ENCODE data around the gene UBL7. TPM values are rescaled to one million over a fixed set of nuclear protein-coding genes. Genes with fewer than 3 reads are reported as not detected.
A peak's percentile ranks its signal among the peaks of the same experiment; 100 is the strongest.
"Not testable (repeated sequence)": the region's sequence is repeated elsewhere in the genome, so short reads cannot be mapped to it uniquely, and the experiment has no call there.

UBL7 gene
- total RNA-seq, 1 donor from 2014 or later = 79.9 TPM

- Mint-ChIP-seq H3K4me1 (ENCODE audit: unreplicated experiment) (peaks cover 37% of the 10 kb centered on the region), H3K36me3 (ENCODE audit: low read depth, unreplicated experiment) (peaks cover 19% of the 10 kb centered on the region), H3K27ac (ENCODE audit: unreplicated experiment) (no peak overlapping the region), H3K4me3 (ENCODE audit: unreplicated experiment) (no peak overlapping the region), H3K9me3 (ENCODE audit: unreplicated experiment) (no peaks in the 10 kb centered on the region), H3K27me3 (ENCODE audit: unreplicated experiment) (peaks cover 2% of the 10 kb centered on the region)
- no peak for DNase-seq (ENCODE audit: low spot score)
- TF ChIP-seq CTCF (IDR thresholded peaks at IDR 0.05; ENCODE audit: unreplicated experiment) = no peak
Measured at GRCh38 chr15:74463634-74464033, 2.7 kb upstream of the UBL7 start.

GRCh38 chr15:74461847-74462511, 1.0 kb upstream of the UBL7 start:
- no peak for TF ChIP-seq CTCF (IDR thresholded peaks at IDR 0.05; ENCODE audit: unreplicated experiment)

GRCh38 chr15:74460298-74460697, 662 bp downstream of the UBL7 start:
- TF ChIP-seq CTCF (IDR thresholded peaks at IDR 0.05; ENCODE audit: unreplicated experiment) = no peak
- no peak for DNase-seq (ENCODE audit: low spot score)
- Mint-ChIP-seq H3K27ac (ENCODE audit: unreplicated experiment) (peak overlapping the region; percentile 98), H3K36me3 (ENCODE audit: low read depth, unreplicated experiment) (peaks cover 13% of the 10 kb centered on the region), H3K9me3 (ENCODE audit: unreplicated experiment) (no peaks in the 10 kb centered on the region), H3K4me3 (ENCODE audit: unreplicated experiment) (peak overlapping the region; percentile 98), H3K27me3 (ENCODE audit: unreplicated experiment) (no peaks in the 10 kb centered on the region), H3K4me1 (ENCODE audit: unreplicated experiment) (peaks cover 46% of the 10 kb centered on the region)

More at GRCh38 chr15:74461847-74462511, 1.0 kb upstream of the UBL7 start:
- Mint-ChIP-seq H3K27me3 (ENCODE audit: unreplicated experiment) (peaks cover 2% of the 10 kb centered on the region), H3K4me3 (ENCODE audit: unreplicated experiment) (peak overlapping the region; percentile 98), H3K9me3 (ENCODE audit: unreplicated experiment) (no peaks in the 10 kb centered on the region), H3K36me3 (ENCODE audit: low read depth, unreplicated experiment) (peaks cover 22% of the 10 kb centered on the region), H3K4me1 (ENCODE audit: unreplicated experiment) (peaks cover 40% of the 10 kb centered on the region), H3K27ac (ENCODE audit: unreplicated experiment) (peak overlapping the region; percentile 98)
- no peak for DNase-seq (ENCODE audit: low spot score)

GRCh38 chr15:74459798-74460197, 1.2 kb downstream of the UBL7 start:
- H3K4me3 Mint-ChIP-seq (ENCODE audit: unreplicated experiment); H3K27me3 Mint-ChIP-seq (ENCODE audit: unreplicated experiment); H3K9me3 Mint-ChIP-seq (ENCODE audit: unreplicated experiment); DNase-seq (ENCODE audit: low spot score); H3K27ac Mint-ChIP-seq (ENCODE audit: unreplicated experiment): not testable (repeated sequence)
- Mint-ChIP-seq H3K36me3 (ENCODE audit: low read depth, unreplicated experiment) (peaks cover 11% of the 10 kb centered on the region), H3K4me1 (ENCODE audit: unreplicated experiment) (peaks cover 51% of the 10 kb centered on the region)

- no peak for DNase-seq (ENCODE audit: low spot score)
- TF ChIP-seq CTCF (IDR thresholded peaks at IDR 0.05; ENCODE audit: unreplicated experiment) = no peak
- Mint-ChIP-seq H3K27me3 (ENCODE audit: unreplicated experiment) (no peaks in the 10 kb centered on the region), H3K4me3 (ENCODE audit: unreplicated experiment) (no peak overlapping the region), H3K27ac (ENCODE audit: unreplicated experiment) (peak overlapping the region; percentile 46), H3K9me3 (ENCODE audit: unreplicated experiment) (no peaks in the 10 kb centered on the region), H3K4me1 (ENCODE audit: unreplicated experiment) (peaks cover 56% of the 10 kb centered on the region), H3K36me3 (ENCODE audit: low read depth, unreplicated experiment) (peaks cover 11% of the 10 kb centered on the region)
Measured at GRCh38 chr15:74458473-74458872, 2.5 kb downstream of the UBL7 start.

- H3K36me3 Mint-ChIP-seq (ENCODE audit: low read depth, unreplicated experiment) = peaks cover 11% of the 10 kb centered on the region
- not testable (repeated sequence) for H3K9me3 Mint-ChIP-seq (ENCODE audit: unreplicated experiment); H3K4me3 Mint-ChIP-seq (ENCODE audit: unreplicated experiment); H3K27ac Mint-ChIP-seq (ENCODE audit: unreplicated experiment); DNase-seq (ENCODE audit: low spot score); H3K27me3 Mint-ChIP-seq (ENCODE audit: unreplicated experiment)
- peaks cover 56% of the 10 kb centered on the region for H3K4me1 Mint-ChIP-seq (ENCODE audit: unreplicated experiment)
Measured at GRCh38 chr15:74457036-74457435, 3.9 kb downstream of the UBL7 start.

All from endothelial cell (in vitro differentiated cells).